Upper lobe of left lung (tissue), 4 donors: ENCODE results near the gene EXOC6B.

Experiments
- CTCF ChIP-seq, 6 experiments: fragments of 450-650 bp in 4 of 6; fragments of 200-600 bp in 2 of 6; sonication (generic) in 2 of 6; IDR thresholded peaks; one replicate each; pipeline ENCODE4 v1.5.1; 2016 to 2019; ENCODE audit warnings: antibody characterized with exemption in 6 of 6
- EP300 ChIP-seq, 4 donors: sonication (generic); formaldehyde crosslinking; IDR thresholded peaks; one replicate each; pipeline ENCODE4 v1.5.1; 2017; ENCODE audit warnings: antibody characterized with exemption in 4 of 4, control low read depth in 2 of 4
- POLR2A ChIP-seq, 4 donors: fragments of 450-650 bp; IDR thresholded peaks; one replicate each; pipeline ENCODE4 v1.5.1; 2016 to 2017; ENCODE audit warnings: antibody characterized with exemption in 4 of 4, mild to moderate bottlenecking in 2 of 4
- POLR2AphosphoS5 ChIP-seq, 2 donors: sonication (generic); formaldehyde crosslinking; IDR thresholded peaks; one replicate each; pipeline ENCODE4 v1.5.1; 2017; ENCODE audit warnings: antibody characterized with exemption in 2 of 2

DNA sequence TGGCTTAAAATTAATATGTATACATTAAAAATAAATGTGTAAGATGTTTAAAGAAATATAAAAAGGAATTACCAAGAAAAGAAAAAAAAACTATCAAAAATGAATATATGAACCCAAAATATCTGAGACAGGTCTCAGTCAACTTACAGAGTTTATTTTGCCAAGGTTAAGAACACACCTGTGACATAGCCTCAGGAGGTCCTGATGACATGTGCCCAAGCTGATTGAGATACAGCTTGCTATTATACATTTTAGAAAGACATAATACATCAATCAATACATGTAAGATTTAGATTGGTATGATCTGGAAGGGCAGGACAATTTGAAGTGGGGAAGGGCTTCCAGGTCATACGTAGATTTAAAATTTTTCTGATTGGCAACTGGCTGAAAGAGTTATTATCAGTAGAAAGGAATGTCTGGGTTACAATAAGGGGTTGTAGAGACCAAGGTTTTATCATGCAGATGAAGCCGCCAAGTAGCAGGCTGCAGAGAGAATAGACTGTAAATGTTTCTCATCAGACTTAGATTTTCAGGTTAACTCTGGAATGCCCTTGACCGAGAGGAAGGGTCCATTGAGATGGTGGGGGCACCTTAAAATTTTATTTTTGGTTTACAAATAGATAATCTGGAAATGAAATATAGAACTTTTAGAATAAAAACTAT, 74.7 kb downstream of the EXOC6B start:
- no peak for TF ChIP-seq CTCF (IDR thresholded peaks at IDR 0.05)
- TF ChIP-seq POLR2A (IDR thresholded peaks at IDR 0.05), result no peak
- TF ChIP-seq POLR2AphosphoS5 (IDR thresholded peaks at IDR 0.05), result no peak
- TF ChIP-seq EP300 (IDR thresholded peaks at IDR 0.05), result no peak
